Astrocyte (in vitro differentiated cells and primary cell): ENCODE measurements around the gene TMEM204. TPM values are rescaled to one million over a fixed set of nuclear protein-coding genes. Genes with fewer than 3 reads are reported as not detected.

Source experiments
- DNase-seq: peaks from one replicate; pipeline ENCODE4 v3.0.0-alpha.2; 2010; ENCODE audit warnings: low read depth
- FAIRE-seq: peaks from 2 replicates; lab custom pipeline; 2011; peaks lifted over from hg19 to GRCh38; lab: Jason Lieb, UNC
- H2AFZ ChIP-seq: 2 replicates; pipeline ENCODE4 v1.6.0; 2012; ENCODE audit warnings: low read depth, low read length, inconsistent platforms
- H3K27ac ChIP-seq: 2 replicates; pipeline ENCODE4 v1.5.1; 2011; ENCODE audit warnings: low read depth, low read length, inconsistent platforms
- H3K27me3 ChIP-seq: 2 replicates; pipeline ENCODE4 v1.6.0; 2011; ENCODE audit warnings: low read length, inconsistent platforms; ENCODE audit not compliant: insufficient read depth
- H3K36me3 ChIP-seq: 2 replicates; pipeline ENCODE4 v1.5.1; 2011; ENCODE audit warnings: low read length, inconsistent platforms; ENCODE audit not compliant: insufficient read depth
- H3K4me1 ChIP-seq: 2 replicates; pipeline ENCODE4 v1.5.1; 2011; ENCODE audit warnings: low read length, inconsistent platforms; ENCODE audit not compliant: insufficient read depth
- H3K4me2 ChIP-seq: 2 replicates; pipeline ENCODE4 v1.6.0; 2012; ENCODE audit warnings: low read length, inconsistent platforms
- H3K4me3 ChIP-seq: 2 replicates; pipeline ENCODE4 v1.5.1; 2011; ENCODE audit warnings: low read depth, mild to moderate bottlenecking, low read length, inconsistent platforms; ENCODE audit not compliant: insufficient read depth
- H3K79me2 ChIP-seq: 2 replicates; pipeline ENCODE4 v1.6.0; 2012; ENCODE audit warnings: mild to moderate bottlenecking, low read length, inconsistent platforms; ENCODE audit not compliant: insufficient read depth
- H3K9ac ChIP-seq: 2 replicates; pipeline ENCODE4 v1.6.0; 2012; ENCODE audit warnings: mild to moderate bottlenecking, low read length, inconsistent platforms
- H3K9me3 ChIP-seq: 2 replicates; pipeline ENCODE4 v1.5.1; 2012; ENCODE audit warnings: low read depth, mild to moderate bottlenecking, low read length, inconsistent platforms; ENCODE audit not compliant: insufficient read depth
- H4K20me1 ChIP-seq: 2 replicates; pipeline ENCODE4 v1.6.0; 2012; ENCODE audit warnings: low read length, inconsistent platforms; ENCODE audit not compliant: insufficient read depth
- H3K27ac Mint-ChIP-seq: one replicate; pipeline ENCODE4 v1.8.0; 2021; ENCODE audit warnings: mild to moderate bottlenecking, mixed read lengths; ENCODE audit not compliant: unreplicated experiment
- H3K27me3 Mint-ChIP-seq: one replicate; pipeline ENCODE4 v1.8.0; 2021; ENCODE audit warnings: low read depth, mixed read lengths; ENCODE audit not compliant: unreplicated experiment
- H3K36me3 Mint-ChIP-seq: one replicate; pipeline ENCODE4 v1.8.0; 2021; ENCODE audit warnings: low read depth, mixed read lengths; ENCODE audit not compliant: unreplicated experiment
- H3K4me1 Mint-ChIP-seq: one replicate; pipeline ENCODE4 v1.8.0; 2021; ENCODE audit warnings: low read depth, mixed read lengths; ENCODE audit not compliant: unreplicated experiment
- H3K4me3 Mint-ChIP-seq: one replicate; pipeline ENCODE4 v1.8.0; 2021; ENCODE audit warnings: mild to moderate bottlenecking, moderate library complexity, mixed read lengths; ENCODE audit not compliant: unreplicated experiment
- H3K9me3 Mint-ChIP-seq: one replicate; pipeline ENCODE4 v1.8.0; 2021; ENCODE audit warnings: mild to moderate bottlenecking, mixed read lengths; ENCODE audit not compliant: unreplicated experiment
- EZH2 ChIP-seq: IDR thresholded peaks from 2 replicates; pipeline ENCODE4 v1.6.1; 2012; ENCODE audit warnings: mild to moderate bottlenecking, low read length, inconsistent platforms; ENCODE audit not compliant: insufficient read depth
- total RNA-seq: library from RNA; stranded (reverse); gene quantifications from 2 replicates; pipeline ENCODE4 v1.2.1, GENCODE V29; 2021
- TF ChIP-seq, protein P1 (sequence below): IDR thresholded peaks from 2 replicates; pipeline ENCODE4 v1.5.1; 2011; ENCODE audit warnings: low read depth, mild to moderate bottlenecking, inconsistent platforms, low read length, moderate library complexity; ENCODE audit not compliant: insufficient read depth

The TMEM204 gene
- total RNA-seq, 1 donor from 2014 or later: not detected

DNA sequence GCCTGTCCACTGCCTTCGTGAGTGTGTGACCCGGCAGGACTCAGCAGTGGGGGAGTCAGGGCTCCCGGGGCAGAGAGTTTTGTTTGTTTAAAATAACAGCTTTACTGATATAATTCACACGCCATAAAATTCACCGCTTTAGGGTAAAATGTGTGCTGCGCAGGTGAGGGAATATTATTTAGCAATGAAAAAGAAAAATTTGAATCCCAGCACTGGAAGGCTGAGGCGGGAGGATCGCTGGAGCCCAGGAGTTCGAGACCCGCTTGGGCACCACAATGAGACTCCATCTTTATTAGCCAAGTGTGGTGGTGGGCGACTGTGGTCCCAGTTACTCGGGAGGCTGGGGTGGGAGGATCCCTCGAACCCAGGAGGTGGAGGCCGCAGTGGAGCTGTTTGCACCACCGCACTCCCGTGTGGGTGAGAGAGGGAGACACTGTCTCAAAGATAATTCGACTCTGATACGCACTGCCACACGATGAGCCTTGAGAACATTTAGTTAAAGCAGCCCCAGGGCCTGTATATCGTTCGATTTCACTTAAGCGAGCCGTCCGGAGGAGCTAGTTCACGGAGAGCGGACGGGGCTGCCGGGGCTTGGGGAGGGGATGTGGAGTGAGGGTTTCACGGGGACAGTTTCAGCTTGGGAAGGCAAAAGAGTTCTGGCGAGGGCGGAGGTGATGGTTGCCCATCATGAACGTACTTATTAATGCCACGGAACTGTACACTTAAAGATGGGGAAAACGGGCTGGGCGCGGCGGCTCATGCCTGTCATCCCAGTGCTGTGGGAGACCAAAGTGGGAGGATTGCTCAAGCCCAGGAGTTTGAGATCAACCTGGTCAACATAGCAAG, 30.1 kb upstream of the TMEM204 start:
- Mint-ChIP-seq H3K4me1 (no peaks in the 10 kb centered on the region), H3K9me3 (no peaks in the 10 kb centered on the region)

DNA sequence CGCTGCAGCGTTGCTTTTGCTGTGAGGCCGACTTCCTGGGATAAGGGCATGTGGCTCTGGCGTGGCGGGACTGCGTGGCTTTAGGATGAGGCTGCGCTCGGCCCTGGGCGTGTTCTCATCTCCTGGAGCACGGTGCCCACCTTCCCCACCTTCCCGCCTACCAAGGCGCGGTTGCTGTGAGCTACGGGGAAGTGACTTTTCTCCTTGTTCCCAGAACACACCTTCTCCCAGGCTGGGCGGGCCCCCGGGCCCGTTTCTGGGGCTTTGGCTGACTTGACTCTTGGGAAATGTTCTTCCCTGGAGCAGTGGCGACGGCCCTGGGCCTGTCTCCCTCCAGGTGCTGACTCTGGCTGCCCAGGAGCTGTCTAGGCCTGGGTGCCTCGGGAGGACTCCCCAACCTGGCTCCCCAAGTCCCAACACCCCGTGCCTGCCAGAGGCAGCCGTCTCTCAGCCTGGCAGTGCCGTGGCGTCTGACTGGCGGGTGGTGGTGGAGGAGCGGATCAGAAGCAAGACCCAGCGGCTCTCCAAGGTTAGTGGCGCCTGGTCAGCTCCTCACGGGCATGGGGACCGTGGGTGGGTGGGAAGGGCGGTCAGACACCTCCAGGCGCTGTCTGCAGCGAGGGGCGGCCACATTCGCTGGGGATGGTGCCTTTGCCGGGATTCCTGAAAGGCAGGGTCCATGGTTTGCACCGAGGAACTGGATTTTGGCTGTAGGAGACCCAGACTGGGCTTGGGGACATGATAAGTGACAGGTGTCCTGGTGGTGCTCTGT, 28.2 kb upstream of the TMEM204 start:
- no peak overlapping the region for H3K4me3 ChIP-seq
- H3K36me3 ChIP-seq: no peaks in the 10 kb centered on the region
- H3K79me2 ChIP-seq: no peaks in the 10 kb centered on the region
- H4K20me1 ChIP-seq: no peaks in the 10 kb centered on the region
- Mint-ChIP-seq H3K9me3 (no peaks in the 10 kb centered on the region), H3K4me1 (no peaks in the 10 kb centered on the region), H3K27ac (no peak overlapping the region), H3K36me3 (peaks cover 13% of the 10 kb centered on the region), H3K27me3 (no peaks in the 10 kb centered on the region), H3K4me3 (no peak overlapping the region)
- no peak overlapping the region for H2AFZ ChIP-seq
- H3K27me3 ChIP-seq: no peaks in the 10 kb centered on the region
- no peak for DNase-seq
- no peak for TF ChIP-seq EZH2
- TF ChIP-seq, protein P1, sequence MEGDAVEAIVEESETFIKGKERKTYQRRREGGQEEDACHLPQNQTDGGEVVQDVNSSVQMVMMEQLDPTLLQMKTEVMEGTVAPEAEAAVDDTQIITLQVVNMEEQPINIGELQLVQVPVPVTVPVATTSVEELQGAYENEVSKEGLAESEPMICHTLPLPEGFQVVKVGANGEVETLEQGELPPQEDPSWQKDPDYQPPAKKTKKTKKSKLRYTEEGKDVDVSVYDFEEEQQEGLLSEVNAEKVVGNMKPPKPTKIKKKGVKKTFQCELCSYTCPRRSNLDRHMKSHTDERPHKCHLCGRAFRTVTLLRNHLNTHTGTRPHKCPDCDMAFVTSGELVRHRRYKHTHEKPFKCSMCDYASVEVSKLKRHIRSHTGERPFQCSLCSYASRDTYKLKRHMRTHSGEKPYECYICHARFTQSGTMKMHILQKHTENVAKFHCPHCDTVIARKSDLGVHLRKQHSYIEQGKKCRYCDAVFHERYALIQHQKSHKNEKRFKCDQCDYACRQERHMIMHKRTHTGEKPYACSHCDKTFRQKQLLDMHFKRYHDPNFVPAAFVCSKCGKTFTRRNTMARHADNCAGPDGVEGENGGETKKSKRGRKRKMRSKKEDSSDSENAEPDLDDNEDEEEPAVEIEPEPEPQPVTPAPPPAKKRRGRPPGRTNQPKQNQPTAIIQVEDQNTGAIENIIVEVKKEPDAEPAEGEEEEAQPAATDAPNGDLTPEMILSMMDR: no peak
- FAIRE-seq: no peak
- H3K4me1 ChIP-seq: no peaks in the 10 kb centered on the region
- no peaks in the 10 kb centered on the region for H3K9me3 ChIP-seq
- no peak overlapping the region for H3K9ac ChIP-seq
- no peak overlapping the region for H3K4me2 ChIP-seq
- H3K27ac ChIP-seq: no peak overlapping the region

More for the DNA sequence above, 30.1 kb upstream of the TMEM204 start:
- no peak for DNase-seq
- Mint-ChIP-seq H3K36me3 (peaks cover 13% of the 10 kb centered on the region), H3K27ac (no peak overlapping the region), H3K27me3 (no peaks in the 10 kb centered on the region), H3K4me3 (no peak overlapping the region)
- H3K27ac ChIP-seq: no peak overlapping the region
- no peaks in the 10 kb centered on the region for H3K36me3 ChIP-seq
- no peaks in the 10 kb centered on the region for H4K20me1 ChIP-seq
- H3K4me1 ChIP-seq: no peaks in the 10 kb centered on the region
- no peaks in the 10 kb centered on the region for H3K27me3 ChIP-seq
- H3K79me2 ChIP-seq: no peaks in the 10 kb centered on the region
- TF ChIP-seq, protein P1: no peak
- TF ChIP-seq EZH2: no peak
- no peak overlapping the region for H3K4me2 ChIP-seq
- H3K4me3 ChIP-seq: no peak overlapping the region
- H3K9me3 ChIP-seq: no peaks in the 10 kb centered on the region
- no peak for FAIRE-seq
- no peak overlapping the region for H3K9ac ChIP-seq
- no peak overlapping the region for H2AFZ ChIP-seq
